NOMO-1 treated with DMSO at 0.1 percent for 48 hours (cell line): Measurements from ENCODE around the gene COBLL1.

Experiments used
- DNase-seq: peaks from one replicate; lab custom pipeline; 2025; ENCODE audit not compliant: unreplicated experiment; lab: John Stamatoyannopoulos, UW

COBLL1 gene

GRCh38 chr2:164688896-164689419, 152.7 kb downstream of the COBLL1 start:
- DNase-seq = no peak

- DNase-seq = no peak
These were observed 160.6 kb downstream of the COBLL1 start for GRCh38 chr2:164681009-164681408.

- DNase-seq = no peak
These were observed 162.9 kb downstream of the COBLL1 start for GRCh38 chr2:164678631-164679149.

- DNase-seq = no peak
These were observed 163.9 kb downstream of the COBLL1 start for GRCh38 chr2:164677733-164678132.

- no peak for DNase-seq
These were observed 164.4 kb downstream of the COBLL1 start for GRCh38 chr2:164677271-164677670.

- DNase-seq = no peak
These were observed 165.9 kb downstream of the COBLL1 start for GRCh38 chr2:164675687-164676086.

GRCh38 chr2:164675027-164675426, 166.6 kb downstream of the COBLL1 start:
- DNase-seq = no peak

- DNase-seq = no peak
These were observed 169.8 kb downstream of the COBLL1 start for GRCh38 chr2:164671664-164672396.

GRCh38 chr2:164669291-164669690, 172.3 kb downstream of the COBLL1 start:
- no peak for DNase-seq

GRCh38 chr2:164667566-164667965, 174.1 kb downstream of the COBLL1 start:
- no peak for DNase-seq

GRCh38 chr2:164664070-164664469, 177.6 kb downstream of the COBLL1 start:
- DNase-seq = no peak

GRCh38 chr2:164662868-164663631, 178.6 kb downstream of the COBLL1 start:
- DNase-seq = no peak

- no peak for DNase-seq
These were observed 179.6 kb downstream of the COBLL1 start for GRCh38 chr2:164662066-164662465.

GRCh38 chr2:164661349-164661748, 180.3 kb downstream of the COBLL1 start:
- no peak for DNase-seq

- DNase-seq = no peak
These were observed 184.5 kb downstream of the COBLL1 start for GRCh38 chr2:164657129-164657528.

- no peak for DNase-seq
These were observed 185.9 kb downstream of the COBLL1 start for GRCh38 chr2:164655750-164656149.

- DNase-seq = no peak
These were observed 186.3 kb downstream of the COBLL1 start for GRCh38 chr2:164655336-164655735.

GRCh38 chr2:164651361-164651760, 190.3 kb downstream of the COBLL1 start:
- DNase-seq = no peak

- DNase-seq = no peak
These were observed 197.5 kb downstream of the COBLL1 start for GRCh38 chr2:164644036-164644700.

- DNase-seq = no peak
These were observed 198.6 kb downstream of the COBLL1 start for GRCh38 chr2:164642946-164643555.

GRCh38 chr2:164642268-164642667, 199.4 kb downstream of the COBLL1 start:
- DNase-seq = no peak
